Smooth muscle cell (in vitro differentiated cells): ENCODE data around the gene ALAS1. TPM values are rescaled to one million over a fixed set of nuclear protein-coding genes. Genes with fewer than 3 reads are reported as not detected.

Experiments used
- DNase-seq: peaks from one replicate; lab custom pipeline; 2025; ENCODE audit not compliant: unreplicated experiment; lab: John Stamatoyannopoulos, UW
- H2AFZ ChIP-seq: fragments of 200-600 bp; sonication (generic); 2 replicates; pipeline ENCODE4 v1.6.0; 2016; ENCODE audit warnings: antibody characterized with exemption, low read depth, mild to moderate bottlenecking
- H3F3A ChIP-seq: fragments of 200-600 bp; sonication (generic); 2 replicates; pipeline ENCODE4 v1.6.0; 2017; ENCODE audit warnings: antibody characterized with exemption, low read depth
- H3K27ac ChIP-seq: fragments of 200-600 bp; sonication (generic); 2 replicates; pipeline ENCODE4 v1.5.1; 2016; ENCODE audit warnings: low read depth, mild to moderate bottlenecking
- H3K27me3 ChIP-seq: fragments of 200-600 bp; sonication (generic); 2 replicates; pipeline ENCODE4 v1.6.1; 2016; ENCODE audit warnings: low read depth, mild to moderate bottlenecking
- H3K36me3 ChIP-seq: fragments of 200-600 bp; sonication (generic); 2 replicates; pipeline ENCODE4 v1.5.1; 2016; ENCODE audit warnings: low read depth
- H3K4me1 ChIP-seq: fragments of 200-600 bp; sonication (generic); 2 replicates; pipeline ENCODE4 v1.5.1; 2016; ENCODE audit warnings: low read depth
- H3K4me2 ChIP-seq: fragments of 200-600 bp; sonication (generic); 2 replicates; pipeline ENCODE4 v1.6.0; 2016; ENCODE audit warnings: mild to moderate bottlenecking
- H3K4me3 ChIP-seq: fragments of 200-600 bp; sonication (generic); 2 replicates; pipeline ENCODE4 v1.5.1; 2016; ENCODE audit warnings: mild to moderate bottlenecking
- H3K79me2 ChIP-seq: fragments of 200-600 bp; sonication (generic); 2 replicates; pipeline ENCODE4 v1.6.0; 2016; ENCODE audit warnings: low read depth, mild to moderate bottlenecking
- H3K9ac ChIP-seq: fragments of 200-600 bp; sonication (generic); 2 replicates; pipeline ENCODE4 v1.6.0; 2016; ENCODE audit warnings: low read depth
- H3K9me3 ChIP-seq: fragments of 200-600 bp; sonication (generic); replicated peaks from 2 replicates; pipeline ENCODE4 v1.5.1; 2016; ENCODE audit warnings: low read depth
- H4K20me1 ChIP-seq: fragments of 200-600 bp; sonication (generic); 2 replicates; pipeline ENCODE4 v1.6.0; 2016; ENCODE audit warnings: low read depth
- CTCF ChIP-seq: fragments of 200-600 bp; sonication (generic); IDR thresholded peaks from 2 replicates; pipeline ENCODE4 v1.5.1; 2017; ENCODE audit warnings: borderline replicate concordance, mild to moderate bottlenecking, antibody characterized with exemption; ENCODE audit not compliant: insufficient read depth, poor library complexity, severe bottlenecking
- WGBS: methylation state at CpG from one replicate; pipeline ENCODE4 v1.1.7; 2016; ENCODE audit warnings: low lambda C conversion rate; 5-methylcytosine and 5-hydroxymethylcytosine counted together
- polyA plus RNA-seq: library from polyadenylated mRNA; unstranded; fragments of >200 nt; fragmentation: Nextera tagmentation; extraction: Ambion mirVana; gene quantifications from 2 replicates; pipeline ENCODE4 v1.2.1, GENCODE V29; 2016
- total RNA-seq: library from RNA; depleted of rRNA; stranded (reverse); fragments of >200 nt; gene quantifications from 2 replicates; pipeline ENCODE4 v1.2.3, GENCODE V29; 2014

The ALAS1 gene
- total and polyA plus RNA-seq, 2 experiments from 2014 or later, result 35.7 to 59.4 TPM

GRCh38 chr3:52259035-52259434 lies 61.1 kb downstream of the ALAS1 start:
- Histone ChIP-seq H3K4me3 (no peak overlapping the region), H3K9me3 (no peaks in the 10 kb centered on the region), H2AFZ (no peak overlapping the region), H3F3A (peaks cover 4% of the 10 kb centered on the region), H3K79me2 (peaks cover 35% of the 10 kb centered on the region), H3K4me2 (no peak overlapping the region), H3K36me3 (peaks cover 42% of the 10 kb centered on the region), H3K4me1 (no peaks in the 10 kb centered on the region), H3K27me3 (no peaks in the 10 kb centered on the region), H3K9ac (no peak overlapping the region), H3K27ac (no peak overlapping the region), H4K20me1 (peaks cover 90% of the 10 kb centered on the region)
- 87% methylated on average over 1 of the region's 1 CpG for WGBS
- DNase-seq, result no peak
- TF ChIP-seq CTCF, result no peak

GRCh38 chr3:52259448-52259847 lies 61.5 kb downstream of the ALAS1 start:
- H3K79me2 ChIP-seq, result peaks cover 38% of the 10 kb centered on the region
- no peaks in the 10 kb centered on the region for H3K9me3 ChIP-seq
- no peak for TF ChIP-seq CTCF
- H4K20me1 ChIP-seq, result peaks cover 92% of the 10 kb centered on the region
- no peaks in the 10 kb centered on the region for H3K4me1 ChIP-seq
- H3F3A ChIP-seq, result peaks cover 4% of the 10 kb centered on the region
- no peak overlapping the region for H3K9ac ChIP-seq
- H3K4me2 ChIP-seq, result no peak overlapping the region
- H3K4me3 ChIP-seq, result no peak overlapping the region
- H3K36me3 ChIP-seq, result peaks cover 42% of the 10 kb centered on the region
- no peak overlapping the region for H2AFZ ChIP-seq
- no peaks in the 10 kb centered on the region for H3K27me3 ChIP-seq
- 96% methylated on average over 4 of the region's 4 CpGs for WGBS
- DNase-seq, result no peak
- H3K27ac ChIP-seq, result no peak overlapping the region

- Histone ChIP-seq H3K9me3 (no peaks in the 10 kb centered on the region), H2AFZ (no peak overlapping the region), H3K27ac (no peak overlapping the region), H3K4me1 (no peaks in the 10 kb centered on the region), H3K9ac (no peak overlapping the region), H3K27me3 (no peaks in the 10 kb centered on the region), H3K79me2 (peaks cover 62% of the 10 kb centered on the region), H3K4me3 (no peak overlapping the region), H4K20me1 (peaks cover 91% of the 10 kb centered on the region), H3K4me2 (no peak overlapping the region), H3F3A (peaks cover 7% of the 10 kb centered on the region), H3K36me3 (peaks cover 51% of the 10 kb centered on the region)
- no peak for DNase-seq
- TF ChIP-seq CTCF, result no peak
Measured at GRCh38 chr3:52262447-52262846, 64.5 kb downstream of the ALAS1 start.

Other genes starting within 250 kb of the ALAS1 start
- gene GPR62, start 242.8 kb upstream of the ALAS1 start, total RNA-seq, result 0.18 TPM in 1 of 2 replicates, not detected in the other
- 0.09 and 0.52 TPM in 2 replicates for gene GPR62, start 242.8 kb upstream of the ALAS1 start, polyA plus RNA-seq
- 42.6 and 51.4 TPM in 2 replicates for gene PCBP4, start 230.7 kb upstream of the ALAS1 start, total RNA-seq
- gene PCBP4, start 230.7 kb upstream of the ALAS1 start, polyA plus RNA-seq, result 81.2 and 97.4 TPM in 2 replicates
- 17.8 and 18.9 TPM in 2 replicates for gene ABHD14B, start 224.1 kb upstream of the ALAS1 start, total RNA-seq
- gene ABHD14B, start 224.1 kb upstream of the ALAS1 start, polyA plus RNA-seq, result 26.2 and 31.4 TPM in 2 replicates
- gene ABHD14A, start 223.1 kb upstream of the ALAS1 start, total RNA-seq, result 6.2 and 16.1 TPM in 2 replicates
- gene ABHD14A, start 223.1 kb upstream of the ALAS1 start, polyA plus RNA-seq, result 38.6 and 49.7 TPM in 2 replicates
- gene ACY1, start 214.6 kb upstream of the ALAS1 start, total RNA-seq, result 39.6 and 43.0 TPM in 2 replicates
- gene ACY1, start 214.6 kb upstream of the ALAS1 start, polyA plus RNA-seq, result 33.8 and 38.4 TPM in 2 replicates
- gene RPL29, start 202.3 kb upstream of the ALAS1 start, total RNA-seq, result 1,004 and 1,042 TPM in 2 replicates
- 708 and 743 TPM in 2 replicates for gene RPL29, start 202.3 kb upstream of the ALAS1 start, polyA plus RNA-seq
- gene DUSP7, start 141.6 kb upstream of the ALAS1 start, total RNA-seq, result 25.0 and 26.8 TPM in 2 replicates
- 12.4 and 13.3 TPM in 2 replicates for gene DUSP7, start 141.6 kb upstream of the ALAS1 start, polyA plus RNA-seq
- gene POC1A, start 43.7 kb upstream of the ALAS1 start, total RNA-seq, result 1.8 and 3.2 TPM in 2 replicates
- 7.6 and 7.9 TPM in 2 replicates for gene POC1A, start 43.7 kb upstream of the ALAS1 start, polyA plus RNA-seq
- gene TLR9, start 27.5 kb downstream of the ALAS1 start, total RNA-seq, result 0.09 TPM in 1 of 2 replicates, not detected in the other
- gene TLR9, start 27.5 kb downstream of the ALAS1 start, polyA plus RNA-seq, result not detected in 2 replicates
- gene TWF2, start 41.0 kb downstream of the ALAS1 start, total RNA-seq, result 71.8 and 80.9 TPM in 2 replicates
- gene TWF2, start 41.0 kb downstream of the ALAS1 start, polyA plus RNA-seq, result 91.0 and 96.8 TPM in 2 replicates
- 6.0 and 7.0 TPM in 2 replicates for gene PPM1M, start 47.6 kb downstream of the ALAS1 start, total RNA-seq
- 11.0 and 11.9 TPM in 2 replicates for gene PPM1M, start 47.6 kb downstream of the ALAS1 start, polyA plus RNA-seq
- 48.3 and 48.6 TPM in 2 replicates for gene WDR82, start 80.5 kb downstream of the ALAS1 start, total RNA-seq
- 26.1 and 28.6 TPM in 2 replicates for gene WDR82, start 80.5 kb downstream of the ALAS1 start, polyA plus RNA-seq
- gene GLYCTK, start 89.7 kb downstream of the ALAS1 start, total RNA-seq, result 3.3 and 4.4 TPM in 2 replicates
- 3.8 and 5.4 TPM in 2 replicates for gene GLYCTK, start 89.7 kb downstream of the ALAS1 start, polyA plus RNA-seq
- 3.7 and 7.1 TPM in 2 replicates for gene DNAH1, start 118.2 kb downstream of the ALAS1 start, total RNA-seq
- gene DNAH1, start 118.2 kb downstream of the ALAS1 start, polyA plus RNA-seq, result 0.54 and 2.1 TPM in 2 replicates
- gene BAP1, start 211.8 kb downstream of the ALAS1 start, total RNA-seq, result 39.2 and 40.0 TPM in 2 replicates
- gene BAP1, start 211.8 kb downstream of the ALAS1 start, polyA plus RNA-seq, result 44.9 and 56.3 TPM in 2 replicates
- gene PHF7, start 212.5 kb downstream of the ALAS1 start, total RNA-seq, result 0.90 and 7.1 TPM in 2 replicates
- 3.6 and 5.2 TPM in 2 replicates for gene PHF7, start 212.5 kb downstream of the ALAS1 start, polyA plus RNA-seq
- gene SEMA3G, start 246.9 kb downstream of the ALAS1 start, total RNA-seq, result 0.09 and 0.31 TPM in 2 replicates
- gene SEMA3G, start 246.9 kb downstream of the ALAS1 start, polyA plus RNA-seq, result 0.09 TPM in 1 of 2 replicates, not detected in the other